Measurements from ENCODE around the gene EPHA8. TPM values are rescaled to one million over a fixed set of nuclear protein-coding genes. Genes with fewer than 3 reads are reported as not detected.

The EPHA8 gene
- total RNA-seq, 1 donor from 2014 or later, result 0.69 TPM

DNA sequence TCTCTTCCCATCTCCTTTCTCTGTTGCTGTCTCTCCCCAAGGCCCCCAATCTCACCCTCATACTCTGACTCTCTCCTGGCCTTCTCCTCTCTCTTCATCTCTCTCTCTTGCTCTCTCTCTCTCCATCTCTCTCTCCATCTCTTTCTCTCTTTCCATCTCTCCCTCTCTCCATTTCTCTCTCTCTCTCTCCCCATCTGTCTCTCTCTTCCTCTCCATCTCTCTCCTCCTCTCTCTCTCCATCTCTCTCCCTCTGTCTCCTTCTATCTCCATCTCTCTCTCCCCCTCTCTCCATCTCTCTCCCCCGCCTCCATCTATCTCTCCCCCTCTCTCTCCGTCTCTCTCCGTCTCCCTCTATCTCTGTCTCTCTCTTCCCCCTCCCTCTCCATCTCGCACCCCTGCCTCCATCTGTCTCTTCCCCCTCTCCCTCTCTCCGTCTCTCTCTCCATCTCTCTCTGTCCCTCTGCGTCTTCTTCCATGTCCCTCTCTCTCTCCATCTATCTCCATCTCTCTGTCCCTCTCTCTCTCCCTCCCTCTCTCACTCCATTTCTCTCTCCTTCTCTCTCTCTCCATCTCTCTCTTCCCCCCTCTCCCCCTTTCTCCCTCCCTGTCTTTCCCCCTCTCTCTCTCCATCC lies 16.0 kb upstream of the EPHA8 start:
- H3K27me3 Mint-ChIP-seq (ENCODE audit: unreplicated experiment), result peaks cover 15% of the 10 kb centered on the region
- H3K9me3 Mint-ChIP-seq (ENCODE audit: unreplicated experiment), result peaks cover 4% of the 10 kb centered on the region
- peaks cover 5% of the 10 kb centered on the region for H3K36me3 Mint-ChIP-seq (ENCODE audit: unreplicated experiment)
- TF ChIP-seq, protein P1, sequence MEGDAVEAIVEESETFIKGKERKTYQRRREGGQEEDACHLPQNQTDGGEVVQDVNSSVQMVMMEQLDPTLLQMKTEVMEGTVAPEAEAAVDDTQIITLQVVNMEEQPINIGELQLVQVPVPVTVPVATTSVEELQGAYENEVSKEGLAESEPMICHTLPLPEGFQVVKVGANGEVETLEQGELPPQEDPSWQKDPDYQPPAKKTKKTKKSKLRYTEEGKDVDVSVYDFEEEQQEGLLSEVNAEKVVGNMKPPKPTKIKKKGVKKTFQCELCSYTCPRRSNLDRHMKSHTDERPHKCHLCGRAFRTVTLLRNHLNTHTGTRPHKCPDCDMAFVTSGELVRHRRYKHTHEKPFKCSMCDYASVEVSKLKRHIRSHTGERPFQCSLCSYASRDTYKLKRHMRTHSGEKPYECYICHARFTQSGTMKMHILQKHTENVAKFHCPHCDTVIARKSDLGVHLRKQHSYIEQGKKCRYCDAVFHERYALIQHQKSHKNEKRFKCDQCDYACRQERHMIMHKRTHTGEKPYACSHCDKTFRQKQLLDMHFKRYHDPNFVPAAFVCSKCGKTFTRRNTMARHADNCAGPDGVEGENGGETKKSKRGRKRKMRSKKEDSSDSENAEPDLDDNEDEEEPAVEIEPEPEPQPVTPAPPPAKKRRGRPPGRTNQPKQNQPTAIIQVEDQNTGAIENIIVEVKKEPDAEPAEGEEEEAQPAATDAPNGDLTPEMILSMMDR (IDR thresholded peaks at IDR 0.05; ENCODE audit: partially characterized antibody, unreplicated experiment), result no peak
- DNase-seq, result no peak
- H3K27ac Mint-ChIP-seq (ENCODE audit: unreplicated experiment), result peak overlapping the region; percentile 12
- peaks cover 4% of the 10 kb centered on the region for H3K4me1 Mint-ChIP-seq (ENCODE audit: low read depth, unreplicated experiment)
- H3K4me3 Mint-ChIP-seq (ENCODE audit: unreplicated experiment), result no peak overlapping the region

DNA sequence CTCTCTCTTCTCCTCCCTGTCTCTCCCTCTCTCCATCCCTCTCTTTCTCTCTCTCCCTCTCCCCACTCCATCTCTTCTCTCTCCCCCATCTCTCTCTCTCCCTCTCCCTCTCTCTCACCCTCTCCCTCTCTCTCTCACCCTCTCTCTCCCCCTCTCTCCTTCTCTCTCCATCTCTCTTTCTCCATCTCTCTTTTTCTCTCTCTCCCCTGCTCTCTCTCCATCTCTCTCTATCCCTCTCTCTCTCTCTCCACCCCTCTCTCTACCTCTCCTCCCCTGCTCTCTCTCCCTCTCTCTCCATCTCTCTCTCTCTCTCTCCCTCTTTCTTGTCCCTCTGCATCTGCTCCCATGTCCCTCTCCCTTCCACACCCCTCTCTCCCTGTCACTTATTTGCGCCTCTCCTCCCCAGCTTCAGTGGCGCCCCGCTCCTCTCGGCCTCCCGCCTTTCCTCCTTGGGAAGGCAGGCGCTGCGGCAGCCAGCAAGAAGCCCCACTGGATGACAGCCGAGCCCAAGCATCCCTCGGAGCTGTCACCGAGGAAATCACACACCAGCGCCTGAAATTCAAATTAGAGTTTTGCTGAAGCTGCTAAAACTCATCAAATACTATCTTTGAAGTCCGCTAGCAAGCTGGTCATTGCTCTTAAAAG lies 15.3 kb upstream of the EPHA8 start:
- Mint-ChIP-seq H3K9me3 (ENCODE audit: unreplicated experiment) (peaks cover 4% of the 10 kb centered on the region), H3K36me3 (ENCODE audit: unreplicated experiment) (peaks cover 5% of the 10 kb centered on the region), H3K27me3 (ENCODE audit: unreplicated experiment) (peaks cover 20% of the 10 kb centered on the region), H3K27ac (ENCODE audit: unreplicated experiment) (no peak overlapping the region), H3K4me3 (ENCODE audit: unreplicated experiment) (no peak overlapping the region), H3K4me1 (ENCODE audit: low read depth, unreplicated experiment) (peaks cover 9% of the 10 kb centered on the region)
- TF ChIP-seq, protein P1 (IDR thresholded peaks at IDR 0.05; ENCODE audit: partially characterized antibody, unreplicated experiment), result no peak
- no peak for DNase-seq

DNA sequence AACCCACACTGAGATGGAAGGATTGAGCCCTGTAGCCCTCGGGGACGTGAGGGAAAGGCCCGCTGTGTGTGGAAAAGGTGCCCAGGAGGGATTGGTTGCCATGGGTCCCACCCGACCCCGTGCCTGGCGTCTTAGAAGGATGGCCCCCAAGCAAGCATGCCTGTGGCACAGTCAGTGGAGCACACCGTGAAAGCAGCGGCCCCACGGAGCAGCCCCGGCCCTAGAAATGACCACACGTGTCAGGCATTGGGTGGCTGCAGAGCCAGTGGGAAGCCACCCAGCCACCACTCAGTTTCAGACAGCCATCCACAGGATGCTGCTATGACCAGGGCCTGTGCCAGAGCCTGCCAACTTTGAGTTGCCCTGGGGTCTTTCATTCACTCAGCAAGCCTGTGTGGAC lies 13.3 kb upstream of the EPHA8 start:
- Mint-ChIP-seq H3K36me3 (ENCODE audit: unreplicated experiment) (peaks cover 5% of the 10 kb centered on the region), H3K4me1 (ENCODE audit: low read depth, unreplicated experiment) (peaks cover 9% of the 10 kb centered on the region), H3K27ac (ENCODE audit: unreplicated experiment) (no peak overlapping the region), H3K4me3 (ENCODE audit: unreplicated experiment) (no peak overlapping the region), H3K27me3 (ENCODE audit: unreplicated experiment) (peaks cover 22% of the 10 kb centered on the region), H3K9me3 (ENCODE audit: unreplicated experiment) (peaks cover 4% of the 10 kb centered on the region)
- no peak for DNase-seq
- TF ChIP-seq, protein P1 (IDR thresholded peaks at IDR 0.05; ENCODE audit: partially characterized antibody, unreplicated experiment), result no peak

DNA sequence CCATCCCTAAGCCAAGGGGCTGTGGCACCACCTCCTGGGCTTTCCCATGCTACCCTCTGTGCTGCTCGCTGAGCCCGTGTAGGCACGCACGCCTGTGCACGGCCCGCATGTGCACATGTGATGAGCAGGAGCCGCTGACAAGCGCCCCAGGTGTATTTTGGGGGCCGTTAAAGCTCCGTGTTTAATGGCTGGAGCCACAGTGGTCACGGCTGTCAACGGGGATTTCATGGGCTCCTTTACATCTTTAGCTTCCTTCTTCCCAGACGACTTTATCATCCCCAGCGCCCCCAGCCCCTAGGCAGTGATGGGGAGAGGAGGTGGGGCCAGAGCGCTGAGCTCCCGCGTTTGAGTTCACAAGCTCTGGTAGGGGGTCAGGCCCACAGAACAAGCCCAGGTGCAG lies 11.7 kb upstream of the EPHA8 start:
- peaks cover 4% of the 10 kb centered on the region for H3K9me3 Mint-ChIP-seq (ENCODE audit: unreplicated experiment)
- peaks cover 5% of the 10 kb centered on the region for H3K36me3 Mint-ChIP-seq (ENCODE audit: unreplicated experiment)

More for the DNA sequence above, 11.7 kb upstream of the EPHA8 start:
- Mint-ChIP-seq H3K4me1 (ENCODE audit: low read depth, unreplicated experiment) (peaks cover 13% of the 10 kb centered on the region), H3K27ac (ENCODE audit: unreplicated experiment) (no peak overlapping the region), H3K27me3 (ENCODE audit: unreplicated experiment) (peaks cover 21% of the 10 kb centered on the region), H3K4me3 (ENCODE audit: unreplicated experiment) (no peak overlapping the region)
- TF ChIP-seq, protein P1 (IDR thresholded peaks at IDR 0.05; ENCODE audit: partially characterized antibody, unreplicated experiment), result no peak
- no peak for DNase-seq
